Fibroblast of skin of back (primary cell): ENCODE results near the gene KCTD10.
"Not testable (repeated sequence)": the region's sequence is repeated elsewhere in the genome, so short reads cannot be mapped to it uniquely, and the experiment has no call there.

ENCODE experiments used
- DNase-seq: peaks from one replicate; pipeline ENCODE4 v3.0.0-alpha.2; 2013

KCTD10 gene

DNA sequence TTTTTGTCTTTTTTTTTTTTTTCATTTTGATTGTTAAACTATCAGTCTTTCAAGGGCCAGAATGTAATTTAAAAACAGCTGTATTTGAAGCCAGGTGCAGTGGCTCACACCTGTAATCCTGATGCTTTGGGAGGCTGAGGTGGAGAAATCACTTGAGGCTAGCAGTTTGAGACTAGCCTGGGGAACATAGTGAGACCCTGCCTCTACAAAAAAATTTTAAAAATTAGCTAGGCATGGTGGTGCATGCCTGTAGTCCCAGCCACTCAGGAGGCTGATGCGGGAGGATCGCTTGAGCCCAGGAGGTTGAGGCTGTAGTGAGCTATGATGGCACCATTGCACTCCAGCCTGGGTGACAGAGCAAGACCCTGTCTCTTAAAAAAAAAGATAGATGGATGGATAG is 72.3 kb downstream of the KCTD10 start:
- not testable (repeated sequence) for DNase-seq
